KMS-11 (cell line): ENCODE measurements around the gene IFNA16.
"Not testable (repeated sequence)": the region's sequence is repeated elsewhere in the genome, so short reads cannot be mapped to it uniquely, and the experiment has no call there.

ENCODE experiments used
- H2AFZ ChIP-seq: fragments of 200-600 bp; sonication (generic); 2 replicates; pipeline ENCODE4 v1.6.1; 2016; ENCODE audit warnings: antibody characterized with exemption, mixed run types, low read depth
- H3K27ac ChIP-seq: fragments of 200-600 bp; sonication (generic); 2 replicates; pipeline ENCODE4 v1.6.1; 2016; ENCODE audit warnings: mild to moderate bottlenecking, mixed run types
- H3K27me3 ChIP-seq: fragments of 200-600 bp; sonication (generic); 2 replicates; pipeline ENCODE4 v1.6.1; 2017; ENCODE audit warnings: mild to moderate bottlenecking, low read depth, mixed run types, moderate library complexity; ENCODE audit not compliant: insufficient read depth
- H3K36me3 ChIP-seq: fragments of 200-600 bp; sonication (generic); 2 replicates; pipeline ENCODE4 v1.6.1; 2017; ENCODE audit warnings: mild to moderate bottlenecking, mixed run types; ENCODE audit not compliant: insufficient read depth
- H3K4me1 ChIP-seq: fragments of 200-600 bp; sonication (generic); 2 replicates; pipeline ENCODE4 v1.6.1; 2016; ENCODE audit warnings: mild to moderate bottlenecking, low read depth, mixed run types; ENCODE audit not compliant: poor library complexity, severe bottlenecking
- H3K4me2 ChIP-seq: fragments of 200-600 bp; sonication (generic); 2 replicates; pipeline ENCODE4 v1.7.0; 2016; ENCODE audit warnings: mild to moderate bottlenecking, mixed run types
- H3K4me3 ChIP-seq: fragments of 200-600 bp; sonication (generic); IDR thresholded peaks from 2 replicates; pipeline ENCODE4 v1.6.1; 2017; ENCODE audit warnings: low read depth, low read length, mixed read lengths; ENCODE audit not compliant: insufficient read depth
- H3K79me2 ChIP-seq: fragments of 200-600 bp; sonication (generic); 2 replicates; pipeline ENCODE4 v1.6.1; 2016; ENCODE audit warnings: low read depth, mixed run types; ENCODE audit not compliant: insufficient read depth
- H3K9ac ChIP-seq: fragments of 200-600 bp; sonication (generic); 2 replicates; pipeline ENCODE4 v1.6.1; 2016; ENCODE audit warnings: mild to moderate bottlenecking, mixed run types
- H4K20me1 ChIP-seq: fragments of 200-600 bp; sonication (generic); 2 replicates; pipeline ENCODE4 v1.6.1; 2016; ENCODE audit warnings: mild to moderate bottlenecking, mixed run types; ENCODE audit not compliant: insufficient read depth
- CTCF ChIP-seq: fragments of 200-600 bp; sonication (generic); conservative IDR thresholded peaks from 2 replicates; pipeline ENCODE4 v1.6.1; 2017; ENCODE audit warnings: low read depth, mild to moderate bottlenecking, antibody characterized with exemption, low read length, moderate library complexity, mixed read lengths

The IFNA16 gene

GRCh38 chr9:21172156-21172555 lies 45.0 kb downstream of the IFNA16 start:
- Histone ChIP-seq H3K36me3 (no peaks in the 10 kb centered on the region), H3K27ac (no peak overlapping the region), H3K9ac (no peak overlapping the region), H2AFZ (no peak overlapping the region), H3K4me3 (no peak overlapping the region), H3K27me3 (no peaks in the 10 kb centered on the region), H3K4me2 (no peak overlapping the region), H3K79me2 (no peaks in the 10 kb centered on the region), H3K4me1 (no peaks in the 10 kb centered on the region), H4K20me1 (no peaks in the 10 kb centered on the region)
- TF ChIP-seq CTCF: no peak

GRCh38 chr9:21171351-21171750 lies 45.8 kb downstream of the IFNA16 start:
- no peak overlapping the region for H3K4me2 ChIP-seq
- no peak for TF ChIP-seq CTCF
- no peak overlapping the region for H2AFZ ChIP-seq
- H3K4me3 ChIP-seq: no peak overlapping the region
- H3K79me2 ChIP-seq: no peaks in the 10 kb centered on the region
- no peaks in the 10 kb centered on the region for H3K4me1 ChIP-seq
- H3K9ac ChIP-seq: no peak overlapping the region
- no peaks in the 10 kb centered on the region for H3K27me3 ChIP-seq
- no peak overlapping the region for H3K27ac ChIP-seq
- H4K20me1 ChIP-seq: no peaks in the 10 kb centered on the region
- no peaks in the 10 kb centered on the region for H3K36me3 ChIP-seq

- not testable (repeated sequence) for H3K79me2 ChIP-seq, H2AFZ ChIP-seq, H3K4me3 ChIP-seq, H3K4me1 ChIP-seq, H3K27ac ChIP-seq, H3K9ac ChIP-seq, H4K20me1 ChIP-seq, H3K36me3 ChIP-seq, H3K4me2 ChIP-seq, H3K27me3 ChIP-seq
Measured at GRCh38 chr9:21166560-21166959, 50.6 kb downstream of the IFNA16 start, which contains the start of gene IFNA21. Gene IFNA21, minus strand, starts transcription at chr9:21166660. Its CDS starts 48 bp downstream, at chr9:21166612.
